ENCODE results near the gene KCNC1. TPM values are rescaled to one million over a fixed set of nuclear protein-coding genes. Genes with fewer than 3 reads are reported as not detected.

Gene KCNC1
- polyA plus RNA-seq, 2 of the 4 experiments (the other 2 are of a cell fraction) = 0.08 TPM; not detected in 1

- POLR2A ChIA-PET = no interaction called here
- 38% methylated on average over 17 of the region's 19 CpGs for WGBS (ENCODE audit: missing lambda C conversion rate)
- Histone ChIP-seq H3K4me1 (no peaks in the 10 kb centered on the region), H3K9me3 (no peaks in the 10 kb centered on the region), H3K4me2 (no peak overlapping the region), H3K4me3 (no peak overlapping the region), H3K27ac (no peak overlapping the region)
- no peak for FAIRE-seq
- ATAC-seq = no peak
- CTCF ChIA-PET = interaction anchor here (0.8 to 3.7 kb wide), 5 partner anchors 14 to 237 kb away, joined by 3 to 19 read pairs (median 3); partner anchors contain the start of gene KCNC1
- DNase-seq (ENCODE audit: low read depth in 1 of 2, low spot score in 1 of 2) = no peak
- no peak for TF ChIP-seq CEBPB (IDR thresholded peaks at IDR 0.05)
- no peak for TF ChIP-seq CTCF (IDR thresholded peaks at IDR 0.05)
- no peak for TF ChIP-seq HOXB5 (CRISPR knock-in tag; IDR thresholded peaks at IDR 0.05)
- TF ChIP-seq ZFP36 (IDR thresholded peaks at IDR 0.05; ENCODE audit: borderline replicate concordance, partially characterized antibody) = no peak
- TF ChIP-seq HES2 (IDR thresholded peaks at IDR 0.05) = no peak
- TF ChIP-seq MAZ (IDR thresholded peaks at IDR 0.05; ENCODE audit: borderline replicate concordance, low read depth, low read length) = no peak
- no peak for TF ChIP-seq KDM1A (IDR thresholded peaks at IDR 0.05; ENCODE audit: low read depth)
- no peak for TF ChIP-seq SREBF2 (IDR thresholded peaks at IDR 0.05)
- TF ChIP-seq NFE2L2 (conservative IDR thresholded peaks at IDR 0.05; ENCODE audit: low read length) = no peak
- no peak for TF ChIP-seq RCOR1 (IDR thresholded peaks at IDR 0.05; ENCODE audit: low read depth, low read length)
- TF ChIP-seq ELK1 (IDR thresholded peaks at IDR 0.05; ENCODE audit: low read depth, low read length) = no peak
- no peak for TF ChIP-seq RNF2 (IDR thresholded peaks at IDR 0.05; ENCODE audit: borderline replicate concordance, low read depth)
- no peak for TF ChIP-seq SMC3 (IDR thresholded peaks at IDR 0.05)
- TF ChIP-seq FOSL2 (IDR thresholded peaks at IDR 0.05) = no peak
- TF ChIP-seq FOSL2 (CRISPR knock-in tag; IDR thresholded peaks at IDR 0.05) = no peak
- no peak for TF ChIP-seq HEYL (CRISPR knock-in tag; IDR thresholded peaks at IDR 0.05)
- no peak for TF ChIP-seq HMGXB4 (CRISPR knock-in tag; IDR thresholded peaks at IDR 0.05; ENCODE audit: borderline replicate concordance)
- no peak for TF ChIP-seq PHF8 (IDR thresholded peaks at IDR 0.05; ENCODE audit: borderline replicate concordance, low read depth)
- no peak for TF ChIP-seq HDAC2 (IDR thresholded peaks at IDR 0.05)
- TF ChIP-seq HOXA7 (CRISPR knock-in tag; IDR thresholded peaks at IDR 0.05) = no peak
- TF ChIP-seq POLR2A (IDR thresholded peaks at IDR 0.05; ENCODE audit: low read length) = no peak
These were observed 14.5 kb downstream of the KCNC1 start for GRCh38 chr11:17748761-17749721.

Data from A549 (cell line).